ENCODE data around the gene KLK11.
A peak's percentile ranks its signal among the peaks of the same experiment; 100 is the strongest.

The KLK11 gene

GRCh38 chr19:51025809-51026553 lies 435 bp downstream of the KLK11 start:
- in situ Hi-C loops (cut with HindIII; ENCODE audit: low sequenced_read_pairs), result no loop called here
- no peak overlapping the region for H3K4me3 ChIP-seq (ENCODE audit: low read depth, low read length)
- DNase-seq (ENCODE audit: low read depth, low spot score), result no peak
- TF ChIP-seq, protein P1, sequence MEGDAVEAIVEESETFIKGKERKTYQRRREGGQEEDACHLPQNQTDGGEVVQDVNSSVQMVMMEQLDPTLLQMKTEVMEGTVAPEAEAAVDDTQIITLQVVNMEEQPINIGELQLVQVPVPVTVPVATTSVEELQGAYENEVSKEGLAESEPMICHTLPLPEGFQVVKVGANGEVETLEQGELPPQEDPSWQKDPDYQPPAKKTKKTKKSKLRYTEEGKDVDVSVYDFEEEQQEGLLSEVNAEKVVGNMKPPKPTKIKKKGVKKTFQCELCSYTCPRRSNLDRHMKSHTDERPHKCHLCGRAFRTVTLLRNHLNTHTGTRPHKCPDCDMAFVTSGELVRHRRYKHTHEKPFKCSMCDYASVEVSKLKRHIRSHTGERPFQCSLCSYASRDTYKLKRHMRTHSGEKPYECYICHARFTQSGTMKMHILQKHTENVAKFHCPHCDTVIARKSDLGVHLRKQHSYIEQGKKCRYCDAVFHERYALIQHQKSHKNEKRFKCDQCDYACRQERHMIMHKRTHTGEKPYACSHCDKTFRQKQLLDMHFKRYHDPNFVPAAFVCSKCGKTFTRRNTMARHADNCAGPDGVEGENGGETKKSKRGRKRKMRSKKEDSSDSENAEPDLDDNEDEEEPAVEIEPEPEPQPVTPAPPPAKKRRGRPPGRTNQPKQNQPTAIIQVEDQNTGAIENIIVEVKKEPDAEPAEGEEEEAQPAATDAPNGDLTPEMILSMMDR (IDR thresholded peaks at IDR 0.05; ENCODE audit: low read depth, low read length), result no peak

GRCh38 chr19:51025401-51025800 lies 1.0 kb downstream of the KLK11 start:
- H3K4me3 ChIP-seq (ENCODE audit: low read depth, low read length), result no peak overlapping the region
- in situ Hi-C loops (cut with HindIII; ENCODE audit: low sequenced_read_pairs), result no loop called here
- TF ChIP-seq, protein P1 (IDR thresholded peaks at IDR 0.05; ENCODE audit: low read depth, low read length), result no peak
- no peak for DNase-seq (ENCODE audit: low read depth, low spot score)

- H3K4me3 ChIP-seq (ENCODE audit: low read depth, low read length), result no peak overlapping the region
- DNase-seq (ENCODE audit: low read depth, low spot score), result no peak
- in situ Hi-C loops (cut with HindIII; ENCODE audit: low sequenced_read_pairs), result no loop called here
- TF ChIP-seq, protein P1 (IDR thresholded peaks at IDR 0.05; ENCODE audit: low read depth, low read length), result no peak
Measured at GRCh38 chr19:51024924-51025323, 1.5 kb downstream of the KLK11 start.

DNA sequence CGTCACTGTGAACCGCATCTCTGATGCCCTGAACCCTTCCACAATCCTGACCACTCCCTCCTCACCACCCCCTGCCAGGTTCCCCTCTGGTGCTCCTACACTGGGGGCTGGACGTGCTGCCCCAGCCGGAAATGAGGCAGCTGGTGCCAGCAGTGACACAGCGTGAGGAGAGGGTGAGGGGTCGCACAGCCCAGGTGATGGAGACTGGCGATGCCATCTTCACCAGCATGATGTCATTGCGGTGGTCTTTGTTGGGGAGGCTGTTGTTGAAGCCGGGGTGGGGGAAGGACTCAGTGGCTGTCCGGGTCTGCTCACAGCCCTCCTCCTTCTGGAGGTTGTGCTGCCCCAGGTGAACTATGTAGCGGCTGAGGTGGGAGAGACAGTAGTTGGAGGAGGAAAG lies 2.5 kb downstream of the KLK11 start:
- no peak overlapping the region for H3K4me3 ChIP-seq (ENCODE audit: low read depth, low read length)
- in situ Hi-C loops (cut with HindIII; ENCODE audit: low sequenced_read_pairs), result no loop called here
- TF ChIP-seq, protein P1 (IDR thresholded peaks at IDR 0.05; ENCODE audit: low read depth, low read length), result no peak
- no peak for DNase-seq (ENCODE audit: low read depth, low spot score)

GRCh38 chr19:51022526-51022925 lies 3.9 kb downstream of the KLK11 start:
- H3K4me3 ChIP-seq (ENCODE audit: low read depth, low read length), result no peak overlapping the region
- no peak for DNase-seq (ENCODE audit: low read depth, low spot score)
- TF ChIP-seq, protein P1 (IDR thresholded peaks at IDR 0.05; ENCODE audit: low read depth, low read length), result no peak
- in situ Hi-C loops (cut with HindIII; ENCODE audit: low sequenced_read_pairs), result no loop called here

DNA sequence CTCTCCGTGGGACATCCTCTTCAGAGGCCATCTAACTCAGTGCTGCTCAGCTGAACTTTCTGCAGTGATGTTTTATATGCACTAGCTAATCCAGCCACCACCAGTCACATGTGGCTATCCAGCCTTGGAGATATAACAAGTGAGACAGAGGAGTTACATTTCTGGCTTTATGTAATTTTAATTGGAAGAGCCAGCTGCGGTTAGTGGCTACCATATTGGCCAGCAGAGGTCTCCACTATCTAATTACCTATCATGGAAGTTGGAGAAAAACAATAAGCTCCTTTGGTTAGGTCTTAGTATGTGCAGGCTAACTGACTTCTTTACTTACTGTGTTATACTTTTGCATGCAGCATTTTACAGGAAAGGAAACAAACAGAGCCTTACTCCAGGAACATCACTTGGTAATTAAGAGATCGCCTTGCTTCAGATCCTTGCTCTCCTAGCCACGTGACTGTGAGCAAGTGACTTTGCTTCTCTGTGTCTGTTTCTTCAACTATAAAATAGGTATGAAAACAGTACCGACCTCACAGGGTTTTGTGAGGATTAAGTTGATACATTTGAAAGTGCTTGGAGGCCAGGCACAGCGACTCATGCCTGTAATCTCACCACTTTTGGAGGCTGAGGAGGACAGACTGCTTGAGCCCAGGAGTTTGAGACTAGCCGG lies 5.3 kb downstream of the KLK11 start:
- H3K4me3 ChIP-seq (ENCODE audit: low read depth, low read length), result no peak overlapping the region
- in situ Hi-C loops (cut with HindIII; ENCODE audit: low sequenced_read_pairs), result no loop called here
- TF ChIP-seq, protein P1 (IDR thresholded peaks at IDR 0.05; ENCODE audit: low read depth, low read length), result peak; percentile 61
- DNase-seq (ENCODE audit: low read depth, low spot score), result peak; percentile 25
